GM19397 (cell line): ENCODE results near the gene ASGR2.
"Not testable (repeated sequence)": the region's sequence is repeated elsewhere in the genome, so short reads cannot be mapped to it uniquely, and the experiment has no call there.

Source experiments
- ATAC-seq: cut with Tn5 transposase; IDR thresholded peaks from one replicate; pipeline ENCODE4 v1.9.1; 2021; ENCODE audit warnings: mild to moderate bottlenecking, moderate library complexity; ENCODE audit not compliant: unreplicated experiment

ASGR2 gene, protein sequence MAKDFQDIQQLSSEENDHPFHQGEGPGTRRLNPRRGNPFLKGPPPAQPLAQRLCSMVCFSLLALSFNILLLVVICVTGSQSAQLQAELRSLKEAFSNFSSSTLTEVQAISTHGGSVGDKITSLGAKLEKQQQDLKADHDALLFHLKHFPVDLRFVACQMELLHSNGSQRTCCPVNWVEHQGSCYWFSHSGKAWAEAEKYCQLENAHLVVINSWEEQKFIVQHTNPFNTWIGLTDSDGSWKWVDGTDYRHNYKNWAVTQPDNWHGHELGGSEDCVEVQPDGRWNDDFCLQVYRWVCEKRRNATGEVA

DNA sequence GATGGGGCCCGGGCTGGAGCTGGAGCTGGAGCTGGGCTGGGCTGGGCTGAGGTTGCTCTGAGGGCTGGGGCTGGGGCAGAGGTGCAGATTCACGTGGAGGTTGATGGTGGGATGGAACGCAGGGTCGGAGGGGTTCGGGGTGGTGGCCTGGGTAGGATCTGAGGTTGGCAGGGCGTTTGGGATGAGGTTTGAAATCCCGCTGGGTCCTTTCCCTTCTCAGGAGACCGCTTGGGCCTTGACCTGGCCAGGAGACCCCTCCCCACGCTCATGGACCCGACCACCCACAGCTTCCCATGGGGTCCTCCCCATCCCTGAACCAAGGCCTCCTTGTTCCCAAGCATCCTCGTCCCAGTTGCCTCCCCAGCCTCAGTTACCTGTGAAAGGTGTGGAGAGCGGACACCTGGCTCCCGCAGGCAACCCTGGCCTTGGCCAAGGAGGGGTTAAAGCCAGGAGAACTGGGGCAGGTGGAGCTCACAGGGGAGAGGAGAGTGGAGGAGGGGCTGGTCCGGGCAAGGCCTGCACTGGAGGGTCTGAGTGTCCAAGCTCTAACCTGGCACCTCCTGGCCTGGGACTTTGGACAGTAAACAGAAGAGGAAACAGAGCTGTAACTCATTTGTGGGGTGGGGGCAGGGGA is at the start of gene ASGR2:
Gene ASGR2, minus strand, starts transcription at position 582 of the 634 bp plus-strand sequence. CDS start 582 bp downstream, outside the sequence.
- no peak for ATAC-seq

DNA sequence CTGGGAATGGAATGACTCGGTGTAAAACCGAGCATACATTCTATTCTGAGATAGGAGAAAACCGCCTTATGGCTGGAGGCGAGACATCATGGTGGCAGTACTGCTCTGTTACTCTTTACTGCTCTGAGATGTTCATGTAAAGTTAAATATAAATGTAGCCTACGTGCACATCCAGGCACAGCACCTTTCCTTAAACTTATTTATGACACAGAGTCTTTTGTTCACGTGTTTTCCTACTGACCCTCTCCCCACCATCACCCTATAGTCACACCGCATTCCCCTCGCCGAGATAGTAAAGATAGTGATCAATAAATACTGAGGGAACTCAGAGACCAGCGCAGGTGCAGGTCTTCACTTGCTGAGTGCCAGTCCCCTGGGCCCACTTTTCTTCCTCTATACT is 44.9 kb upstream of the ASGR2 start:
- not testable (repeated sequence) for ATAC-seq

DNA sequence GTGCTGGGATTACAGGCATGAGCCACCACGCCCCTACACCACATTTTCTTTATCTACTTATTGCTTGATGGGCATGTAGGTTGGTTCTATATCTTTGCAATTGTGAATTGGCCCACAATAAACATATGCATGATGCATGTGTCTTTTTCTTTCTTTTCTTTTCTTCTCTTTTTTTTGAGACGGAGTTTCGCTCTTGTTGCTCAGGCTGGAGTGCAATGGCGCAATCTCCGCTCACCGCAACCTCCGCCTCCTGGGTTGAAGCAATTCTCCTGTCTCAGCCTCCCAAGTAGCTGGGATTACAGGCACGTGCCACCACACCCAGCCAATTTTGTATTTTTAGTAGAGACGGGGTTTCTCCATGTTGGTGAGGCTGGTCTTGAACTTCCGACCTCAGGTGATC is 43.8 kb upstream of the ASGR2 start:
- not testable (repeated sequence) for ATAC-seq

DNA sequence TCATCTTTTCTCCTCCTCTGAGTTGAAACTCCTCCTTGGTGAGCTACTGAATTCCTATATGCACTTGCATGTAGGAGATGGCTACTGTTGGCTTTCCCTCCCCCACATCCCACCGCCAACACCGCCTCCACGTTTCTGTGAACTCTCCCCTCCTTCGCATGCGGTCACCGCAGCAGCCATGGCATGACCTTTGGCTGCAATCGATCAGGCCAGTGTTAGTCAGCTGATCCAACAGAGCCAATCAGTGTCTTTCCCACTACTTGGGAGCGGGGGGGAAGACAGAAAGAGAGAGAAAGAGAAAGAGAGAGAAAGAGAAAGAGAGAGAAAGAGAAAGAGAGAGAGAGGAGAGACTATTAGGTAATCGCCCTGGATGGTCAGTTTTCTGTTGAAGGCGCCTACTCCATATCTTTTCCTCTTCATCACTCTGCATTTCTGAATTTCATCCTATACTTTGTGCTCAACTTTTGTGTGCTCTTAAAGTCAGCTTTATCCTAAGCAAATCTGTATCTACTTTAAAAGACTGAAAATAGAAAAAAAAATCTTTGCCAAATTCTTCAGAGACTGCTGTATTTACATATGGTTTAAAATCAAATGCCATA is 41.8 kb upstream of the ASGR2 start:
- no peak for ATAC-seq

DNA sequence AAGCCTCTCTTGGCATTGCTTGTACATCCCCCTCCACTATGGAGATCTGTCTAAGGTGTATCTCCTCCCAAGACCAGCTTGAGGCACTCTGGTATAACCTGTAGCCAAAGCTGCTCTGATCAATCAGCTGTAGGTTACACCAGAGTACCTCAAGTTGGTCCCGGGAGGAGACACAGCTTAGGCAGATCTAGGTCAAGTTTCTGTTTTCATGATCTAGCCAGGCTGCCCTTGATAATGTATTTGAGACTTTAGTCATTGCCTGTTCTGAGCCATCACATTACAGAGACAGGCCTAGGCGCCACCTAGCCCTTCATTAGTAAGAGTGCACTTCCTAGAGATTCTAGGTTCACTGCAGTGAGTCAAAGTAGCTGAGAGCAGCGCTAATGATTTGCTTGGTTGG is 33.1 kb upstream of the ASGR2 start:
- no peak for ATAC-seq

DNA sequence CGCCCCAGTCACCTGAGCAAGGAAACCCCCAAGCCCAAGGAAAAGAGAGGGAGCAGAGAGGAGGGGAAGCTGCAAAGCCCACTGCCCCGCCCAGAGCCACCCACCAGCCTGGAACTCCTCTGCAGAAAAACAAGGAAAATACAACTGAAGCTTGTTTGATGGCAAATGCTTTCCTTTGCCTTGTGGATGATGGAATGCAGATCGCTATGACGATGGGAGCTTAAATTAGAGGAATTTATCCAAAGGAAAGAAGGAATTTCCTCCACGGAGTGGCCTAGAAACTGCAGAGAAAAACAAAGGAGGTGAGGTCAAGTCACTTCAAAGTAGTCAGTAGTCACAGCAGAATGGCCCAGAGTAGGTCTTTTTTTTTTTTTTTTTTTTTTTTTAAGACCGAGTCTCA is 31.5 kb upstream of the ASGR2 start:
- no peak for ATAC-seq

DNA sequence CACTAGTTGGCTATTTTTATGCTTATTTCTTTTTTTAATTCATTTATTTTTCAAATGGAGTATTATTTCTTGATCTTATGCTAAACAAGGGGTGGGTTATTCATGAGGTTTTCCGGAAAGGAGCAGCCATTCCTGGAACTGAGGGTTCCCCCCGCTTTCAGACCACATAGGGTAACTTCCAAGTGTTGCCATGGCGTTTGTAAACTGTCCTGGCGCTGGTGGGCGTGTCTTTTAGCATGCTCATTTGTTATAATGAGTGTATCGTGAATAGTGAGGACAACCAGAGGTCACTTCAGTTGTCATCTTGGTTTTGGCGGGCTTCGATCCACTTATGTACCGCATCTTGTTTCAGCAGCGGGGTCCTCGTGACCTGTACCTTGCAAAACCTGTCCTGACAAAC is 29.6 kb upstream of the ASGR2 start:
- ATAC-seq: no peak

DNA sequence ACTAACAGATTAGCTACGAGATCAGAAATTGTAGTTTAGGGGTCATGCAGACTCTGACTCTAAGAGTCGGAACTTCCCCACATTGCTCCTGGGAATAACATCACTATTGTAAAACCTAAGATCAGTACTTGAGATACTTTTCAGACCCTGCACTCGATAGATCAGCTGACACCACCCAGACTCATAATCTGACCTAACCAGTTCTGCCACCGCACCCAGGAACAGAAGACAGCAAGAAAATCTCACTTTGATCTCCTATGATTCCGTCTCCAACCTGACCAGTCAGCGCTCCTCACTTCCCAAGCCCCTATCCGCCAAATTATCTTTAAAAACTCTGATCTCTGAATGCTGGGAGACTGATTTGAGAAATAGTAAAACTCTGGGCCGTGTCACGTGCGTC is 27.2 kb upstream of the ASGR2 start:
- no peak for ATAC-seq

DNA sequence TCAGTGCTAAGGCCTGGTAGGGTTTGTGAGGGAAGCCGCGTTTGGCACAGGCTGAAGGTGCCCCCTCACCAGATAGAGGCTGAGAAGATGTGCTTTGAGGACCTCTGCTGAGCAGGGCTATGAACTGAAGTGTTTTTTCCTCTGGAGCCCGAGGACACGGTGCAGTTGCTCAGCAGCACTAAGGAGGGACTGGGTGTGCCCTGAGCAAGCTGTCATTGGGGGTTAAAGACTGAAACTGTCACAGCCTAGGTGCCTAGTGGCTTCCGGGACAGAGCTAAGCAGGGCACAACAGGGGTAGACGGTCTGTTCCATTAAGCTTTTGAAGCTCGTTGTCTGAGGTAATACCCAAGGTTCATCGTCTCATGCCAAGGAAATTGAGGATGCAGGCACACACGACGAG is 24.8 kb upstream of the ASGR2 start:
- ATAC-seq: no peak

DNA sequence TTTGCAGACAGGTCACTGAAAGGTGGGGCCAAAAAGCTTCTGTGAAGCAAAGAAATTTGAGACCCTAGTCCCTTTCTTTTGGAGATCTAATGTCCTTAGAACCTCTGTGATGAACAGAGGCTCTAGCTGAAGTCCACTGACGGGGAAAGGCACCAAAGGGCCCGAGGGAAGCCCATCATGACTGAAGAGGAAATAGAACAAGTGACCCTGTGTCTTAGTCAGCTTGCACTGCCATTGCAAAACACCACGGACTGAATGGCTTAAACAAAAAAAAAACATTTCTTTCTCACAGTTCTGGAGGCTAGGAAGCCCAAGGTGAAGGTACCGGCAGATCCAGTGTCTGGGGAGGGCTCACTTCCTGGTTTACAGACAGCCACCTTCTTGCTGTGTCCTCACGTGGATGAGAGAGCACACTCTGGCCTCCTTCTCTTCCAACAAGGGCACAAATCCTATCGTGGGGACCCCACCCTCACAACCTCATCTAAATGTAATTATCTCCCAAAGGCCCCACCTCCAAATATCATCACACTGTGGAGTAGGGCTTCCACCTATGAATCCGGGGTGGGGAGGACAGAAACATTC is 24.3 kb upstream of the ASGR2 start:
- ATAC-seq: no peak

DNA sequence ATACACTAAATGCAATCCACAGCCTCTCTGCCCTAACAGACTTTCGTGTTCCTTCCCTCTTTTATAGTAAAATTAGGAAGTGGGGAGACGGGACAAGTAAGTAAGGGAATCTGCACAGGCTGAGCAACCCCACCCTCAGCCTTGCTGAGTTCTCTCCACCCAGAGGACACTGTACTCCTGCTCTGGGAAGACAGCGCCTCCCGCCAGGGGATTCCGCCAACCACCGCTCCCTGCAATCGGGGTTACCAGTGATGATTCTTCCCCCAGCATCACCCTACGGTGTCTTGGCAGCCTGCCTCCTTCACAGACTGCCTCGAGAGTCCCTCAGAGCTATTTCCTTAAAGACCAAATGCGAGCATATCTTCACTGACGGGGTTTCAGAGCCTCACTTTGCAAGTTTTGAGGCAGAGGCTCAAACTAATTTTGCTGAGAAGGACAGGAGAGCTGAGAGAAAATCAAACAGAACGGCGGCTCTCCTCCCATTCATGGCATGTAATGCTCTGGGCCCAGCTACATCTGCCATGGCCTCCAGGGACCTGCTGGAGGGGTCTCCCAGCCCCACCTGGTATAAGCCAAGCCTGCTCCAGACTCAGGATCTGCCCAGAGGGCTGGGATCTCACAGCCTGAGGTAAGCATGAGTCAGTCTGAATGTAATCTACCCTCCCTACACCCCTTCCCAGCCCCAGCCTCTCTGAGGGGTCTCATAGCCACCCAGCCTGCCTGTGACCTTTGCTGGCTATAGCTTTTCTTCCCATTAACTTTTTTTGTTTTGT is 22.7 kb upstream of the ASGR2 start:
- ATAC-seq: no peak

DNA sequence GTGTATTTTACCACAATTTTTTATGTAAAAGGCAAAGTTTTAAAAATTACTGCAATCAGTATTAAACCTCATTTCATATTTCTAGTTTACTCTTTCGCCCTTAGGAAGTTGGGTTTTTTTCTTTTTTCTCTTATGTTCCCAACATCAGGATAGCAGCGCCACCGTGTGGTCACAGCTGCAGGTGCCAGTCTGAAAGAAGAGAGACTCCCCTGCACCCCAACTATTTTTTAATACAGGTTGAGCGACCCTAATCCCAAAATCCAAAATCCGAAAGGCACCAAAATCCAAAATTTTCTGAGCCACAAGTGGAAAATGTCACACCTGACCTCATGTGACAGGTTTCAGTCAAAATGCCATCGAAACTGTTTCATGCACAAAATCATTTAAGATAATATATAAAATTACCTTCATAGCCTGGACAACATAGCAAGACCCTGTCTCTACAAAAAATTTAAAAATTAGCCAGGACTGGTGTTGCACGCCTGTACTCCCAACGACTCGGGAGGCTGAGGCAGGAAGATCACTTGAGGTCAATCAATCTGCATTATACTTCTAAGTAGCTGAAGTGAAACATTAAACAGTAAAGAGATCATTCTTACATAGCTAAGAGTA is 21.8 kb upstream of the ASGR2 start:
- no peak for ATAC-seq

DNA sequence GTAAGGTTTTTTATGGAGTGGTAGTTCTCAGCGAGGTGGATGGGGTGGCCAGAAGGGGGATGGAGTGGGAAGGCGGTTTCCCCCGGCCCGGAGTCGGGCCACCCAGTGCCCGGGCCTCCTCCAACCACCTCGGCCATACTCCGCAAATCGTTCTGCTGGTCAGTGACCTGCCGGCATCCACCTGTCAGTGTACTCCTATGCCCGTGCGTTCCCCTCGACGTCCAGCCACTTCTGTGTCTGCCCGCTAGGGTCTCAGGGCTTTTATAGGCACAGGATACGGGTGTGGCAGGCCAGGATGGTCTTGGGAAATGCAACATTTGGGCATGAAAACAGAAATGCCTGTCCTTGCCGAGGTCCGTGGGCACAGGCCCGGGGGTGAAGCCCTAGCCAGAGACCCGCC is 19.3 kb upstream of the ASGR2 start:
- ATAC-seq: no peak

DNA sequence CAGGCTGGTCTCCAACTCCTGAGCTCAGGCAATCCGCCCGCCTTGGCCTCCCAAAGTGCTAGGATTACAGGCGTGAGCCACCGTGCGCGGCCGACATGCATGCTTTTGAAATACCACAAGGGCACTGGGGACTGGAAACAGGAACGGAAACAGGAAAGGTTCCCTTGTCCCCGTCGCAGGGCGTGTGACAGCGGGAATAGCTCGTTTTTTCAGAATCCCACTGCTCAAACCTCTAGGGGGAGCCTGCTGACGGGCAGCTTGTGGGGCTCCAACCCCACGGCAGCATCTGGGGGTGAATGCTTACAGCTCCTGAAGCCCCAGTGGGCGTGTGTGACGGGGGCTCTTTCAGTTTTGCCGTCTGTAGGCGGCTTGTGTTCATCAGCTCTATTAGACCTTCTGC is 18.8 kb upstream of the ASGR2 start:
- ATAC-seq: no peak

DNA sequence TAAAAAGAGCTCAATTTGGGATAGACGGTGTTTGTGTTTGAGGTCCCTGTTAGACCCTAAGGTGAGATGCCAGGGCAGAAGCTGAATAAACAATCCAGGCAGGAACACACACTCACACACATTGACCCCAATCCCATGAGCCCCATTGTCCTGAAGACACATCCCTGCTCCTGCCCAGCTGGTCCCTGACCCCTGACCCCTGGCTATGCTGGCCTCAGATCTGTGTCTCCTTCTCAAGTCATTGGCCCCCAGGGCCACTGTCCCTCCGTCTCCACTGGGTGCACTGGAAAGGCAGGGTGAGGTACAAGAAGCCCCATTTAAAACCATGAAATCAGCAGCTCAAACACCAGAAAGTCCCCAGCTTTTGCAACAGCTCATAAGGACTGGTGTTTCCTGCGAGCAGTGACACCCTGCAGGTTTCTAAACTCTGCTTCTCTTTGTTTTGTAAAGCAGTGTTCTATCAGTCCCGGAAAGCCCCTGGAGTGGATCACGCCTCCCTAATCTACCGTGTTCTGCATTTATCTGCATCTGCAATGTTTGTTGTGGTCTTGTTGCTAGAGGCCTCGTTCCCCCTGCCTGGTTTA is 18.0 kb upstream of the ASGR2 start:
- no peak for ATAC-seq

DNA sequence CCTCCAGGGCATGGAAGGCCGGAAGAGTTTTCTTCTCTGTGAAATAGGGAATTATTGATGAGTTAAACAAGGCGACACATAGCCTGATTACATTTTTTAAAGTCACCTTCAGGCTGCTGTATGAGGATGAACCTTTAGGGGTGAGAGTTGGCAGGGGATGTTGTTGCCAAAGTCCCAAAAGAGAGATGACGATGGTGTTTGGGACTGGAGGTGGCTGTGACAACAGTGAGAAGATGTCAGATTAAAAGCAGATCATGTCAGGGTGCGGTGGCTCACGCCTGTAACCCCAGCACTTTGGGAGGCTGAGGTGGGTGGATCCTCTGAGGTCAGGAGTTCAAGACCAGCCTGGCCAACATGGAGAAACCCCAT is 16.8 kb upstream of the ASGR2 start:
- ATAC-seq: no peak

DNA sequence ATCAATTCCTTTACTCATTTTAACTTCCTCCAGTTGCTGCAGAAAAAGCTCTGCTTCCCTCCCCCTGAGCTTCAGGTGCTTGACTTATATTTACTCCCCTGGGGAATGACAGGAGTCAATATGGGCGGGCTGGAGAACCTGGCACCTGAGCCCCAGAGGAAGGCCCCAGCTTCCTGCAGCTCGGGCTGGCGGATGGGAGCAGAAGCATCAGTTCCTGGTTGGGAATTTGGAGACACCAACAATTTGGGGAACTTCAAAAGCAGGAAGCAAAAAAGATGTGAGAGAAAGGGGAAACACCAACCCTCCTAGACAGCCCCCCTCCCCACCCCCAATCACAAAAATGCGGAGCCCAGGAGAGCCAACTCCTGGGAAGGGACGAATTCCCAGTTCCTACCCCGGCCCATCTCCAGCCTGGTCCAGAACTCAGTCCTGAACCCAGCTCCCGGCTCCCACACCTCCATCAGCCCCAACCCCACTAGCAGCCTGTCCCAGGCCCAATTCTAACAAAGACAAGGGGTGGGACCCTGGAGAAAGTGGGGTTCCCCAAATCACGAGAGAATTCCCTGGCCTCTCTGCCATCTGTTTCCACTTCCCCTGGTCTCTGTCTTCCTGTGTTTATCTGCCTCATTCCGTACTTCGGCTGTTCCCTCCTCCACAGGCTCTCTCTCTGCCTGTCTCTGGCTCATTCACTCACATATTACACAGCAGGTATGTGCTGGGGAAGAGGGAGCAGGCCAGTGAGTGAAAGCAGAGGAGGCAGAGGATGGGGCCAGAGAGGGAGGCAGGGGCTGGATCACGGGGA is 16.2 kb upstream of the ASGR2 start:
- ATAC-seq: no peak

DNA sequence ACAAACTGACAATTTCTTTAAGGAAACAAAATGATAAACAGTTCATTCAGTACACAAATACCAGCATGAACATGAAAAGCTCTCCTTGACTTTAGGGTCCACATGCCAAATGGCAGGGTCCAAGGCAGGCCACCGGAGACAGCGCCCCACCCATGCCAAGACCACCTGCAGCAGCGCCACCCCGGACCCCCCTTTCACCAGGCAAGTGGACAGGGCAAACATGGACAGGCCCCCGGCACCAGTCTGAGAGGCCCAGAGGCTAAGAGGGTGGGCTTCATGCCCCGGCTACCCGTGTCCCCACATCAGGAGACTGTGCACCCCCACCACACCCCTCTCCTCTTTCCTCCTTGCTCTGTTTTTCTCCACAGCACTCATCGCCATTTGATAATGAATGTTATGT is 14.7 kb upstream of the ASGR2 start:
- no peak for ATAC-seq

DNA sequence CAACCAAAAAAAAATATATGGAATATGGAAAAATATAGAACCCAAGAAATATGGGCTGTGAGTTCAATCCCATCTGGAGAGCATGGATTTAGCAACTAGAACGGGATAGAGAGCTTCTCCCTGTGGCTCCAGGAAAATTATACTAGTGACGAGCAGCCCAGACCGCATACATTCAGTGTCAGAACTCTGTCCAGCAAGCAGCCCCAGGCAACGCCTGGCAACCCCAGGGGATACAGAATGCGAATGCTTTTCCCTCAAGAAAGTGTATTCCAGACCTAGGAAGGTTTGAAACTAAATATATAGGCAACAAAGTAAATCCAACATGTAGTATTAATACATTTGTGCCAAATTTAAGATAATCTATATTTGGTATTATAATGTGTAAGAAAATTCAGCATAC is 13.5 kb upstream of the ASGR2 start:
- ATAC-seq: no peak

DNA sequence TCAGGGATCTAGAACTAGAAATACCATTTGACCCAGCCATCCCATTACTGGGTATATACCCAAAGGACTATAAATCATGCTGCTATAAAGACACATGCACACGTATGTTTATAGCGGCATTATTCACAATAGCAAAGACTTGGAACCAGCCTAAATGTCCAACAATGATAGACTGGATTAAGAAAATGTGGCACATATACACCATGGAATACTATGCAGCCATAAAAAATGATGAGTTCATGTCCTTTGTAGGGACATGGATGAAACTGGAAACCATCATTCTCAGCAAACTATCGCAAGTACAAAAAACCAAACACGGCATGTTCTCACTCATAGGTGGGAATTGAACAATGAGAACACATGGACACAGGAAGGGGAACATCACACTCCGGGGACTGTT is 12.9 kb upstream of the ASGR2 start:
- not testable (repeated sequence) for ATAC-seq
